B cell (primary cell): ENCODE results near the gene XRRA1. TPM values are rescaled to one million over a fixed set of nuclear protein-coding genes. Genes with fewer than 3 reads are reported as not detected.

Experiments used
- ATAC-seq: fragments of 200-7000 bp; cut with Tn5 transposase; one replicate; pipeline ENCODE4 v1.10.0; 2021; ENCODE audit warnings: low read depth, mild to moderate bottlenecking, moderate number of reproducible peaks, moderate library complexity
- CTCF ChIA-PET: fragments of 350-600 bp; sonication (Branson Sonifier 250); formaldehyde crosslinking; loops from one replicate; lab custom pipeline; 2021; ENCODE audit warnings: antibody characterized with exemption, inconsistent platforms; lab: Charles Lee
- POLR2A ChIA-PET: fragments of 350-600 bp; sonication (Branson Sonifier 250); formaldehyde crosslinking; loops from one replicate; lab custom pipeline; 2021; ENCODE audit warnings: antibody characterized with exemption; lab: Charles Lee
- DNase-seq: peaks from one replicate; pipeline ENCODE4 v3.0.0; 2013
- H2AFZ ChIP-seq: 2 replicates; pipeline ENCODE4 v1.6.1; 2012; ENCODE audit warnings: mild to moderate bottlenecking, low read depth, low read length; ENCODE audit not compliant: insufficient read depth, poor library complexity, severe bottlenecking
- H3K27ac ChIP-seq, 2 donors: 1 replicate in 1 of 2; 2 replicates in 1 of 2; pipeline ENCODE4 v1.5.1; 2012 to 2013; ENCODE audit warnings: low read length in 2 of 2, mild to moderate bottlenecking in 2 of 2, moderate library complexity in 1 of 2
- H3K27me3 ChIP-seq, 4 experiments: fragments of 200-600 bp in 1 of 4; sonication (generic) in 1 of 4; replicated peaks in 1 of 4; 1 replicate in 2 of 4; 2 replicates in 2 of 4; pipeline versions ENCODE4 v1.6.1 to v1.7.0; 2013 to 2016; ENCODE audit warnings: low read length in 3 of 4, mild to moderate bottlenecking in 2 of 4, mixed read lengths in 1 of 4, moderate library complexity in 1 of 4; ENCODE audit not compliant: insufficient read depth in 4 of 4, control insufficient read depth in 3 of 4; ENCODE audit errors: control extremely low read depth in 1 of 4
- H3K36me3 ChIP-seq, 2 experiments: replicated peaks in 1 of 2; 1 replicate in 1 of 2; 2 replicates in 1 of 2; pipeline versions ENCODE4 v1.6.1 to v1.7.1; 2013; ENCODE audit warnings: low read length in 1 of 2; ENCODE audit not compliant: insufficient read depth in 2 of 2, control insufficient read depth in 1 of 2; ENCODE audit errors: control extremely low read depth in 1 of 2, extremely low read depth in 1 of 2
- H3K4me1 ChIP-seq, 2 donors: fragments of 200-600 bp in 1 of 2; sonication (generic) in 1 of 2; 1 replicate in 1 of 2; 2 replicates in 1 of 2; pipeline versions ENCODE4 v1.5.1 to v1.6.1; 2013 to 2017; ENCODE audit warnings: low read length in 2 of 2; ENCODE audit not compliant: control insufficient read depth in 2 of 2, insufficient read depth in 2 of 2
- H3K4me2 ChIP-seq: replicated peaks from 2 replicates; pipeline ENCODE3; 2012; ENCODE audit warnings: mild to moderate bottlenecking, low read depth, low read length; ENCODE audit not compliant: poor library complexity, severe bottlenecking
- H3K4me3 ChIP-seq, 5 experiments: fragments of 200-600 bp in 1 of 5; sonication (generic) in 1 of 5; 1 replicate in 3 of 5; 2 replicates in 2 of 5; pipeline versions ENCODE4 v1.5.1 to v1.7.0; 2011 to 2016; ENCODE audit warnings: low read length in 4 of 5, mild to moderate bottlenecking in 4 of 5, low read depth in 2 of 5, control low read depth in 1 of 5, moderate library complexity in 1 of 5; ENCODE audit not compliant: insufficient read depth in 1 of 5; ENCODE audit errors: control extremely low read depth in 1 of 5, extremely low read depth in 1 of 5
- H3K79me2 ChIP-seq: fragments of 200-600 bp; sonication (generic); one replicate; pipeline ENCODE4 v1.6.0; 2016; ENCODE audit warnings: low read length; ENCODE audit not compliant: control insufficient read depth, insufficient read depth
- H3K9ac ChIP-seq: fragments of 200-600 bp; sonication (generic); 2 replicates; pipeline ENCODE4 v1.6.1; 2017; ENCODE audit warnings: mild to moderate bottlenecking, low read length, moderate library complexity
- H3K9me3 ChIP-seq, 3 donors: one replicate each; pipeline versions ENCODE4 v1.6.1 to v1.7.1; 2013; ENCODE audit warnings: low read length in 2 of 3; ENCODE audit not compliant: control insufficient read depth in 2 of 3, insufficient read depth in 1 of 3; ENCODE audit errors: control extremely low read depth in 1 of 3
- H4K20me1 ChIP-seq: 2 replicates; pipeline ENCODE4 v1.6.0; 2012; ENCODE audit warnings: mild to moderate bottlenecking, low read length; ENCODE audit not compliant: insufficient read depth, control insufficient read depth, poor library complexity, severe bottlenecking
- H3K27ac Mint-ChIP-seq: one replicate; pipeline ENCODE4 v1.8.0; 2021; ENCODE audit warnings: mixed read lengths
- H3K27me3 Mint-ChIP-seq: one replicate; pipeline ENCODE4 v1.8.0; 2021; ENCODE audit warnings: mixed read lengths
- H3K4me1 Mint-ChIP-seq: one replicate; pipeline ENCODE4 v1.8.0; 2021; ENCODE audit warnings: mixed read lengths
- H3K4me3 Mint-ChIP-seq: one replicate; pipeline ENCODE4 v1.8.0; 2021; ENCODE audit warnings: mixed read lengths
- H3K9me3 Mint-ChIP-seq: one replicate; pipeline ENCODE4 v1.8.0; 2022; ENCODE audit warnings: mixed read lengths; ENCODE audit not compliant: insufficient read depth
- CTCF ChIP-seq: fragments of 200-600 bp; IDR thresholded peaks from one replicate; pipeline ENCODE4 v1.8.0; 2022; ENCODE audit warnings: antibody characterized with exemption, mild to moderate bottlenecking
- EZH2 ChIP-seq: IDR thresholded peaks from 2 replicates; pipeline ENCODE4 v1.6.1; 2012; ENCODE audit warnings: borderline replicate concordance, low read depth, mild to moderate bottlenecking, moderate library complexity, low read length; ENCODE audit not compliant: insufficient read depth, poor library complexity, severe bottlenecking
- WGBS: methylation state at CpG from one replicate; pipeline ENCODE4 v1.1.5; 2013; ENCODE audit warnings: missing lambda C conversion rate; ENCODE audit not compliant: insufficient coverage; 5-methylcytosine and 5-hydroxymethylcytosine counted together
- intact Hi-C: fragments of 100-400 bp; cut with micrococcal nuclease; formaldehyde crosslinking; loops from one replicate; pipeline ENCODE4 v1.10.0; 2022
- polyA plus RNA-seq: library from polyadenylated mRNA; depleted of rRNA; stranded (reverse); fragments of >200 nt; gene quantifications from 2 replicates; pipeline ENCODE4 v1.2.3, GENCODE V29; 2012
- total RNA-seq, 2 donors: library from RNA; stranded (reverse); fragments of 120-200 nt in 1 of 2; gene quantifications; 1 replicate in 1 of 2; 2 replicates in 1 of 2; pipeline versions ENCODE4 v1.2.3 to v1.2.4, GENCODE V29; 2013 to 2022

Gene XRRA1
- total and polyA plus RNA-seq, 2 donors (not counting 1 experiment from before 2014, with no cell fraction given): 6.9 to 80.8 TPM

- H3K4me3 ChIP-seq: no peak overlapping the region
- no peak for DNase-seq
- no CpG with 5 or more reads among the region's 2 CpGs for WGBS
- H4K20me1 ChIP-seq: no peaks in the 10 kb centered on the region
- CTCF ChIA-PET: interaction anchor here (1.5 to 16.6 kb wide), 2 partner anchors 95 to 308 kb away, joined by 3 to 235 read pairs; no protein-coding TSS in a partner anchor
- H3K27ac ChIP-seq: no peak overlapping the region
- no peak for ATAC-seq
- H3K36me3 ChIP-seq: peaks cover 7 to 18% of the 10 kb centered on the region in 2 experiments
- Mint-ChIP-seq H3K27me3 (no peaks in the 10 kb centered on the region), H3K4me1 (no peaks in the 10 kb centered on the region), H3K4me3 (no peak overlapping the region), H3K27ac (no peak overlapping the region), H3K9me3 (no peaks in the 10 kb centered on the region)
- TF ChIP-seq CTCF: no peak
- no peak for TF ChIP-seq EZH2
- H3K9me3 ChIP-seq: no peaks in the 10 kb centered on the region
- H3K4me1 ChIP-seq: no peaks in the 10 kb centered on the region
- H3K4me2 ChIP-seq: no peak overlapping the region
- POLR2A ChIA-PET: no interaction called here
- H3K79me2 ChIP-seq: no peaks in the 10 kb centered on the region
- no peak overlapping the region for H3K9ac ChIP-seq
- H3K27me3 ChIP-seq: no peaks in the 10 kb centered on the region
- intact Hi-C loops: no loop called here
- no peak overlapping the region for H2AFZ ChIP-seq
Observed at GRCh38 chr11:74933765-74934164, 15.1 kb downstream of the XRRA1 start.

GRCh38 chr11:74932797-74933196 lies 16.1 kb downstream of the XRRA1 start:
- Histone ChIP-seq H4K20me1 (no peaks in the 10 kb centered on the region), H3K27me3 (no peaks in the 10 kb centered on the region), H3K9ac (no peak overlapping the region), H3K4me1 (no peaks in the 10 kb centered on the region), H3K9me3 (no peaks in the 10 kb centered on the region), H3K4me2 (no peak overlapping the region), H3K27ac (no peak overlapping the region), H3K79me2 (no peaks in the 10 kb centered on the region), H3K36me3 (peaks cover 6 to 18% of the 10 kb centered on the region in 2 experiments), H2AFZ (no peak overlapping the region), H3K4me3 (no peak overlapping the region)
- ATAC-seq (no peak), DNase-seq (no peak)
- POLR2A ChIA-PET: no interaction called here
- Mint-ChIP-seq H3K9me3 (no peaks in the 10 kb centered on the region), H3K27me3 (no peaks in the 10 kb centered on the region), H3K4me1 (no peaks in the 10 kb centered on the region), H3K27ac (no peak overlapping the region), H3K4me3 (no peak overlapping the region)
- CTCF ChIA-PET: interaction anchor here (0.6 to 16.6 kb wide), 4 partner anchors 13 to 316 kb away, joined by 3 to 235 read pairs (median 5); no protein-coding TSS in a partner anchor
- TF ChIP-seq EZH2 (no peak), CTCF (no peak)
- intact Hi-C loops: no loop called here
- no CpG with 5 or more reads among the region's 2 CpGs for WGBS
